Stimulated activated effector memory CD8-positive, alpha-beta T cell treated with anti-CD3 and anti-CD28 coated beads, Interleukin-12 subunit alpha, Interleukin-12 subunit beta, amount 100 ng/mL, for 72 hours (primary cell): Measurements from ENCODE around the gene HERPUD1.
A peak's percentile ranks its signal among the peaks of the same experiment; 100 is the strongest.

Experiments
- ATAC-seq: fragments of 150-1000 bp; cut with Tn5 transposase; 2 replicates; pipeline ENCODE4 v1.10.0; 2021
- DNase-seq, 2 donors: peaks; one replicate each; pipeline ENCODE4 v3.0.0; 2021 to 2022; ENCODE audit warnings: low spot score in 2 of 2
- H3K27ac Mint-ChIP-seq: one replicate; pipeline ENCODE4 v1.8.0; 2022; ENCODE audit warnings: mild to moderate bottlenecking, mixed read lengths
- H3K36me3 Mint-ChIP-seq: one replicate; pipeline ENCODE4 v1.8.0; 2022; ENCODE audit warnings: mild to moderate bottlenecking, mixed read lengths
- H3K4me1 Mint-ChIP-seq: one replicate; pipeline ENCODE4 v1.8.0; 2022; ENCODE audit warnings: mixed read lengths
- H3K4me3 Mint-ChIP-seq: one replicate; pipeline ENCODE4 v1.8.0; 2022; ENCODE audit warnings: mild to moderate bottlenecking, mixed read lengths
- H3K9me3 Mint-ChIP-seq: one replicate; pipeline ENCODE4 v1.8.0; 2022; ENCODE audit warnings: mixed read lengths

Gene HERPUD1

DNA sequence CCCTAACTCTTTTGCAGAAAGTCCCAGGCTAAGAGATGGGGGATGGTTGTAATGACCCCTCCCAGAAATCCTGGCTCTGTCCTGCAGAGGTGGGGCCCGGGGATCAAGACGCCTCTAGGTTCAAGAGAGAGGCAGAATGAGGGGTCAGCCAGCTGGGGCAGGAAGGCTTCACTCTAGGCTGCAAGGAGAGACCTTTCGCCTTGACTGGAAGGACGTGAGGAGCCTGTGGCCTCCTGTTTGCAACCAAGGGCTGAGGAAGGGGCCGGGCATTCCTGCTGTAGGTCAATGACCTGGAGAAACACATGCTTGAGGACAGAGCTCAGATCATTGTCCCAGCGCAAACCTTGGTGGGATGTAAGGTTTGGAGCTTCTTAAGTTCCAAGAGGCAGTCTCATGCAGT is 21.1 kb downstream of the HERPUD1 start:
- Mint-ChIP-seq H3K4me1 (peaks cover 17% of the 10 kb centered on the region), H3K9me3 (no peaks in the 10 kb centered on the region), H3K36me3 (peaks cover 3% of the 10 kb centered on the region), H3K4me3 (no peak overlapping the region), H3K27ac (no peak overlapping the region)
- DNase-seq (no peak), ATAC-seq (no peak)

DNA sequence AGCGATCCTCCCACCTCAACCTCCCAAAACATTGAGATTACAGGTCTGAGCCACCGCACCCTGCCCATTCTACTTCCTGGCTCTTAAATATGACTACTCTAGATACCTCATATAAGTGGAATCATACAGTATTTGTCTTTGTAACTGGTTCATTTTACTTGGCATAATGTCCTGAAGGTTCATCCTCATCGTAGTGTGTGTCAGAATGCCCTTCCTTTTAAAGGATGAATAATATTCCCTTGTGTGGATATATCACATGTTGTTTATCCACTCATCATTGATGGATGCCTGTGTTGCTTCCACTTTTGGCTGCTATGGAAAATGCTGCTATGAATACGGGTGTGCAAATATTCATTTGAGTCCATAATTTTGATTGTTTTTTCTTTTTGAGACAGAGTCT is 24.1 kb downstream of the HERPUD1 start:
- peaks cover 6% of the 10 kb centered on the region for H3K4me1 Mint-ChIP-seq
- DNase-seq (no peak), ATAC-seq (no peak)
- H3K9me3 Mint-ChIP-seq: no peaks in the 10 kb centered on the region
- no peak overlapping the region for H3K27ac Mint-ChIP-seq
- H3K36me3 Mint-ChIP-seq: no peaks in the 10 kb centered on the region
- no peak overlapping the region for H3K4me3 Mint-ChIP-seq

DNA sequence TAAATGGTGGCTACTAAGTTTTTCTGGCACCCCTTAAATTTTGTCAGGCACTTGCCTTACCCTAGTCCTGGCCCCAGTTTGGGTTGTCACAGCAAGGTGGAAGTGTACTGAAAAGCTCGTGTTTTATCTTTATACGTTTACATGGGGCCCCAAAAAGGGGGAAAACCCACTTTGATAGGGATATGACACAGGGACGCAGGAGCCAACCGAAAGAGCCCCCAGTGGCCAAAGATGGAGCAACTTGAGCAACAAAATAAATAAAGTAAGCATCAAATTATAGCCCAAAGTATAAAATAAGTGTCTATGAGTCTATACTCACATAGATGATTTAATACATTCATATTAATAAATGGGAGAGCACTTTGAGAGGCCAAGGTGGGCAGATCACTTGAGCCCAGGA is 24.8 kb downstream of the HERPUD1 start:
- ATAC-seq: no peak
- no peak overlapping the region for H3K4me3 Mint-ChIP-seq
- no peak overlapping the region for H3K27ac Mint-ChIP-seq
- H3K9me3 Mint-ChIP-seq: no peaks in the 10 kb centered on the region
- H3K36me3 Mint-ChIP-seq: no peaks in the 10 kb centered on the region
- no peaks in the 10 kb centered on the region for H3K4me1 Mint-ChIP-seq
- DNase-seq: no peak

DNA sequence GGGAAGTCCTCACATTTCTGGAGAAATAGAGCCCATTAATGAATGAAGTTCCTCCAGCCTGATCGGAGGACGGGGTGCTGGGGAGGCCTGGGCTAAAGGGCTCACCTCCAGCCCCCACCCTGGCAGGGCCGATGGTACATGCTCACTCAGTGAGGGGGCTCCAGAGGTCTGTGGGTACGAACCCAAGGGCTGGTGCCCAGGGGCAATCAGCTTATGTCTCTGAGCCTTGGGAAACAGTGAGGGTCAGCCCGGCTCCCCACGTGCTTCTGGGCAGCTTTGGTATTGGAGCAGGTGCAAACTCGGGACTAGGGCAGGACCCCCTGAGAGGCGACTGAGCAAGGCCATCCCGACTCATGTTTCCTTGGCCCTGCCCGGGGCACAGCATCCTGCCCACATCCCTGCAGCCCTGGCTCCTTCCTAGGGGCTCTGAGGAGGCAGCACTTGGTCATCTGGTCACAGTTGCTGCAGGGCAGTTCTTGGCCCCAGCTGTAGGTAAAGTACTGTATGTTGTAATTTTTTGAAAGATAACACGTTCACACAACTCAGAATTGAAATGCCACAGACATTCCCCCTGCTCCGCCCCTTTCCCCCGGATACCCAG is 28.8 kb downstream of the HERPUD1 start:
- Mint-ChIP-seq H3K9me3 (no peaks in the 10 kb centered on the region), H3K27ac (no peak overlapping the region), H3K4me1 (peaks cover 16% of the 10 kb centered on the region), H3K36me3 (peaks cover 6% of the 10 kb centered on the region), H3K4me3 (no peak overlapping the region)
- DNase-seq (no peak), ATAC-seq (no peak)

DNA sequence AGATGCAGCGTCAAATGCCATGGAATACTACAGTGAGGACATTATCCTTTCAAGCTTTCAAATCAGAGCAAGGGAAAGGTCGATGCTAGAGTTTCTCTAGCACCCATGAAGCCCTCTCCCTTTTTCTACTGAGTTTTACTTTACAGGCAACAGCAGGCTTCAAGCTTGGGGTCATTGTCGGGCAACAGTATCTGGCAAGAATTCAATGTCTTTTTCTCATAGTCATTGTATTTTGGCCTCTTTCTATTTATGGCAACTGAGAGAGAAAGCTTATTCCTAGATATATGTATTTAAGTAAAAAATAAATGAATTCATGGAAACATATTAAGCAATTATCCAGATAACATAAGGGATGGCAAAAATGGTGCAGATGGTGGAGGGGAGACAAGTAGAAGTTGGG is 29.4 kb downstream of the HERPUD1 start:
- no peak overlapping the region for H3K27ac Mint-ChIP-seq
- peaks cover 20% of the 10 kb centered on the region for H3K4me1 Mint-ChIP-seq
- peaks cover 6% of the 10 kb centered on the region for H3K36me3 Mint-ChIP-seq
- no peaks in the 10 kb centered on the region for H3K9me3 Mint-ChIP-seq
- no peak overlapping the region for H3K4me3 Mint-ChIP-seq
- ATAC-seq (no peak), DNase-seq (no peak)

DNA sequence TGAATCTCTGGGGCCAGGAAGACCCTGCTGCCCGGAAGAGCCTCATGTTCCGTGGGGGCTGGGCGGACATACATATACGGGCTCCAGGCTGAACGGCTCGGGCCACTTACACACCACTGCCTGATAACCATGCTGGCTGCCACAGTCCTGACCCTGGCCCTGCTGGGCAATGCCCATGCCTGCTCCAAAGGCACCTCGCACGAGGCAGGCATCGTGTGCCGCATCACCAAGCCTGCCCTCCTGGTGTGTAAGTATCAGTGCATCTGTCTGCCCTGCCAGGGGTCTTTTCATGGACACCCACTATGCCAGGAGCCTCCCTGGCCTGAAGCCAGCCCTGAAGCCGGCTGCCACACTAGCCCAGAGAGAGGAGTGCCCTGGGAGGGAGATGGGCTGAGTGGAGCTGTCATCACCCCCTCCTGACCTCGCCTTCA is 29.9 kb downstream of the HERPUD1 start, which contains the start of gene CETP:
TSS of gene CETP (plus strand) at position 100 of the 431 bp plus-strand sequence. CDS start at position 130, 30 bp downstream.
- Mint-ChIP-seq H3K9me3 (no peaks in the 10 kb centered on the region), H3K36me3 (peaks cover 6% of the 10 kb centered on the region), H3K27ac (no peak within 1 kb of the TSS), H3K4me1 (peaks cover 20% of the 10 kb centered on the region), H3K4me3 (no peak within 1 kb of the TSS)
- DNase-seq (no peak), ATAC-seq (no peak)

DNA sequence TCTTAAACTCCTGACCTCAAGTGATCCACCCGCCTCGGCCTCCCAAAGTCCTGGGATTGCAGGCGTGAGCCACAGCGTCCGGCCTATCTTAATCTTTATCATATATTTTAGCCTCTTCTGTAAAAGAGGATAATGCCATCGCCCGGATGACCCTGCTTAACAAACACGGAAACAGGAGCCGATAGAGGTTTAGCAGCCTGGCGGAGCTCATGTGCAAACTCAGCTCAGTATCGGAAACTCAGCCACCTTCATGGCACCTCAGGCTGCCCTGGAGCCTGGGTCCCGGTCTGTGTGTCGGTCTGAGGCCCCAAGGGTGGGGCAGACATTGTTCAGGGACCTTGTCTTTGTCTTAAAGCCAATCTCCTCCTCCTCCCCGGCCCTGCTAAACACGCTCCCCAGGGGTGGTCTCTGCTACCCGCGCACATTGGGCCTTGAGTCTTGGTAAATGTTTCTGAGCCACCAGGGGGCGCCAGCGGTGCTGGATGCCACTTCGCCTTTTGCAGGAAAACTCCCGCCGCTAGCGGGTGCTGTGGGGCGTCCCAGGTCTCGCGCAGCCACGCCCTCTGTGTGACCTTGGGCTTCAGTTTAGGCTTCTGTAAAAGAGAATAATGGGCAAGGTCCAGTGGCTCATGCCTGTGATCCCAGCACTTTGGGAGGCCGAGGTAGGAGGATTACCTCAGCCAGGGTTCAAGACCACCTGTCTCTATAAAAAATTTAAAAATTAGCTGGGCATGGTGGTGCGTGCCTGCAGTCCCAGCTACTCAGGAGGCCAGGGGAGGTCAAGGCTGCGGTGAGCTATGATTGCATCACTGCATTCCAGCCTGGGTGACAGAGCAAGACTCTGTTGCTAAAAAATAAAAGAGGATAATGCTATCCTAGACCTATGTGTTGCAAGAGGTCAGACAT is 32.6 kb downstream of the HERPUD1 start:
- DNase-seq: peak; percentile 97 to 99
- Mint-ChIP-seq H3K27ac (peak overlapping the region; percentile 43), H3K36me3 (peaks cover 6% of the 10 kb centered on the region), H3K4me3 (no peak overlapping the region), H3K4me1 (peaks cover 20% of the 10 kb centered on the region), H3K9me3 (no peaks in the 10 kb centered on the region)
- ATAC-seq: peak; percentile 88

DNA sequence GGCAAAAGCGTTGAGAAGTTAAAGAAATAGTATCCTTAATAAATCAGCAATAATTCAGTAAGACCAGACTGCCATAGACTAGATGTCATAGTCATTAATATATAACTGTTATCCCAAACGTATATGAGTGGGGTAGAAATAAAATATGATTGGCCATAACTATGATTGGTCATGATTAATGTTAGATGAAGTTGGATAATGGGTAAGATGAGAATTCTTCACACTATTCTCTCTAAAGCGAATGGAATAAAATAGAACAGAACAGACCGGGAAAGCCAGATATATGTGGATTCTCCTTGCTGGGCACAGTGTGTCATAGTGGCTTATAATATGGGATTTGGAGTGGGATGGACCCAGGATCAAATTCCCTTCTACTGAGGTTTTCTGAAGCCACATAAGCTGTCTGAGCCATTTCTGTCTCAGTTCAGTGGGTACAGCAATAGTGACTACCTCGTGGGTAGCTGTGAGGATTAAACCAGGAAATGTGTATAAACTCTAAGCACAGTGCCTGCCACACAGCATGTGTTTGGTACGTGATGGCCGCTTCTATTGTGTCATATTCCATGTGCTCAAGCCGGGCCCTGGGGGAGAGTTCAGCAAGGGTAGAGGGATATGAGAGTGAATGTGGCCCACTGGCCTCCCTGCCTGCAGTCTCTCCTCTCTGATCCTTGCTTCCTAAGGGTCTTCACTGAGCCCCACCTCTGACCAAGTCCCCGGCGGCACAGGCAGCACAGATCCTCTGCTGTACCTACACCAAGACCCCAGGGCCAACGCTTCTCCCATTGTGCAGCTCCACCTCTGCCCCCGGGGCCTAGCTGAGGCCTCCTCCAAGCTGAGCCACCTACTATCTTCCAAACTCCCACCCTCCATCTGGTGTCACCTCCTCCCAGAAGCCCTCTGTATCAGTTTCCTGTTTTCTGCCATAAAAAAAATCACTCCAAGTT is 33.5 kb downstream of the HERPUD1 start:
- Mint-ChIP-seq H3K27ac (peak overlapping the region; percentile 81), H3K36me3 (peaks cover 6% of the 10 kb centered on the region), H3K9me3 (no peaks in the 10 kb centered on the region), H3K4me1 (peaks cover 20% of the 10 kb centered on the region), H3K4me3 (no peak overlapping the region)
- no peak for DNase-seq
- ATAC-seq: no peak

DNA sequence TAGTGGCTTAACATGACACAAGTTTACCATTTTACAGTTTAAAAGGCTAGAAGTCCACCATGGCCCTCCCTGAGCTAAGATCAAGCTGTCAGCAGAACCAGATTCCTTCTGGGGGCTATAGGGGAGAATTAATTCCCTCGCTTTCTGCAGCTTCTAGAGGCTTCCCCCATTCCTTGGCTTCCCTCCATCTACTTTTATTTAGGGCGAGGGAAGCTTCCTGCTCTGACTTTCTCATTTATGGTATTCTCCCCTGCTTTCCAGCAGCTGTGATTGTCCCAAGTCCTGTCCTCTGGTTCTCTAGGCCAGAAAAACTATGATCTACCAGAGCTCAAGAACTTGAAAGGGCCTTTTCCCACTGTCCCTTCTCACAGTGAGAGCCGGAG is 34.1 kb downstream of the HERPUD1 start:
- DNase-seq (no peak), ATAC-seq (no peak)
- H3K4me3 Mint-ChIP-seq: no peak overlapping the region
- H3K9me3 Mint-ChIP-seq: no peaks in the 10 kb centered on the region
- H3K4me1 Mint-ChIP-seq: peaks cover 24% of the 10 kb centered on the region
- H3K36me3 Mint-ChIP-seq: peaks cover 6% of the 10 kb centered on the region
- H3K27ac Mint-ChIP-seq: peak overlapping the region; percentile 81

DNA sequence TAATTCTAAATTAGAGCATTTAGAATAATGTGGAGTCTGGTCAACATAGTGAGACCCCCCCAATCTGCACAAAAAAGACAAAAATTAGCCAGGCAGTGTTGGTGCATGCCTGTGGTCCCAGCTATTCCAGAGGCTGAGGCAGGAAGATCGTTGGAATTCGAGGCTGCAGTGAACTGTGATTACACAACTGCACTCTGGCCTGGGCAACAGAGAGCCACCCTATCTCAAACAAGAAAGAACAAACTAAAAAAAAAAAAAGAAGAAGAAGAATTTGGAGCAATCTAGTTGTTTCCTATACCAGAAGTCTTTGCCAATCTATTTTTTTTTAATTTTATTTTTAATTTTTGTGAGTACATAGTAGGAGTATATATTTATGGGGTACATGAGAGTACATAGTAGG is 35.8 kb downstream of the HERPUD1 start:
- Mint-ChIP-seq H3K4me3 (no peak overlapping the region), H3K27ac (no peak overlapping the region), H3K9me3 (no peaks in the 10 kb centered on the region), H3K36me3 (peaks cover 6% of the 10 kb centered on the region), H3K4me1 (peaks cover 32% of the 10 kb centered on the region)
- DNase-seq (no peak), ATAC-seq (no peak)

DNA sequence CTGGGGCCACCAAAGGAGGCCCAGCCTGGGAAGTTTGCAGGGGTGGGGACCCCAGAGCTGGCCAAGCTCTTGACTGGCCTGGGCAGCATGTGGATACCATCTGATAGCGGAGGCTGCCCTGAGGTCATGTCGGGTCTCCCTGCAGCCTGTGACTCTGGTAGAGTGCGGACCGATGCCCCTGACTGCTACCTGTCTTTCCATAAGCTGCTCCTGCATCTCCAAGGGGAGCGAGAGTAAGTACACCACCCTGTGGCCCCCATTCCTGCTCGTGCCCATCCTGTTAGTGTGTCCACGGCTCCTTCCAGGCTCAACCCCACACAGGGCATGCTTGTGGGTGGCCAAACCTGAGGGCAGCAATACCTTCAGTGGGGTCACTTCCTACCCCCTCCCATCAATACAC is 37.8 kb downstream of the HERPUD1 start:
- Mint-ChIP-seq H3K27ac (no peak overlapping the region), H3K36me3 (peaks cover under 1% of the 10 kb centered on the region), H3K4me3 (no peak overlapping the region), H3K4me1 (peaks cover 46% of the 10 kb centered on the region), H3K9me3 (no peaks in the 10 kb centered on the region)
- DNase-seq: no peak
- ATAC-seq: no peak

DNA sequence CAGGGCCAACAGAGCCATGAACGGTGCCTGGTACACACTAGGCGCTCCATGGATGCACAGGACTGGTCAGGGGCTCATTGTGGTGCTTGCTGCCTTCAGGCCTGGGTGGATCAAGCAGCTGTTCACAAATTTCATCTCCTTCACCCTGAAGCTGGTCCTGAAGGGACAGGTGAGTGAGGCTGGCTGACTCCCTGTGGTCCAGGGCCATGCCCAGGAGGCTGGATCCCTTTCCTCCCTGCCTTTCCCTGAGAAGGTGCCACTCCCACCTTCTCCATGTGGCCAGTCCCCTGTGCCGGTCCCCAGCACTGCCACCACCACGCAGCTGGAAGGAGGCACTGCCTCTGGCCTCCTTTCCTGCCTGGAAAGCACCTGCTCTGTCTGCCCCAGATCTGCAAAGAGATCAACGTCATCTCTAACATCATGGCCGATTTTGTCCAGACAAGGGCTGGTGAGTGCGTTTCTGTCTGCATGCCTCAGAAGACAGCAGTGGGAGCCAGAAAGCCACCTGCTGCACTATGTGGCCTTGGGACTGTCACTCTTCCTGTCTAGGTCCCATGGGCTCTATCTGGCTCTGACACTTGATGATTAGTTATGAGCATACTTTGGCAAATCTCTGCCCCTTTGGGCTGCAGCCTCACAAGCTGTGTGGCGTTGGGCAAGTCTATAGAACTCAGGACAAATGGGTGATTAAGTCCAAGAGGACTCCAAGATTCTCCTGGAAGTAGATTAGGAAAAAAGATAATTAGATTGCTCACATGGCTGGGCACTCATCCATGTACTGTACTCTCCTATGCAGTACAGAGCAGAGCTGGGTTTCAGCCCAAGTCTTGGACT is 39.2 kb downstream of the HERPUD1 start:
- peaks cover 46% of the 10 kb centered on the region for H3K4me1 Mint-ChIP-seq
- H3K9me3 Mint-ChIP-seq: no peaks in the 10 kb centered on the region
- DNase-seq (no peak), ATAC-seq (peak; percentile 72)
- no peak overlapping the region for H3K4me3 Mint-ChIP-seq
- peak overlapping the region; percentile 67 for H3K27ac Mint-ChIP-seq
- H3K36me3 Mint-ChIP-seq: no peaks in the 10 kb centered on the region

DNA sequence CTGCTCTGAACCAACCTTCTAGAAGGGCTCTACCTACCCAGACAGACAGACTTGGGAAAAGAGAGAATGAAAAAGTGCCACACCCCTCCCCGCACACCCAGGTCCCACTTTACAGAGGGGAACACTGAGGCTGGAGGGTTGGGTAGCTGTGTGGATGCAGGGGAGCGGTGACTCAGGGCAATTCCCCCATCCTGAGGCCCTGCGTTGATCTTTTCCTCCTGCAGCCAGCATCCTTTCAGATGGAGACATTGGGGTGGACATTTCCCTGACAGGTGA is 39.8 kb downstream of the HERPUD1 start:
- H3K4me1 Mint-ChIP-seq: peaks cover 48% of the 10 kb centered on the region
- H3K27ac Mint-ChIP-seq: peak overlapping the region; percentile 67
- H3K36me3 Mint-ChIP-seq: no peaks in the 10 kb centered on the region

DNA sequence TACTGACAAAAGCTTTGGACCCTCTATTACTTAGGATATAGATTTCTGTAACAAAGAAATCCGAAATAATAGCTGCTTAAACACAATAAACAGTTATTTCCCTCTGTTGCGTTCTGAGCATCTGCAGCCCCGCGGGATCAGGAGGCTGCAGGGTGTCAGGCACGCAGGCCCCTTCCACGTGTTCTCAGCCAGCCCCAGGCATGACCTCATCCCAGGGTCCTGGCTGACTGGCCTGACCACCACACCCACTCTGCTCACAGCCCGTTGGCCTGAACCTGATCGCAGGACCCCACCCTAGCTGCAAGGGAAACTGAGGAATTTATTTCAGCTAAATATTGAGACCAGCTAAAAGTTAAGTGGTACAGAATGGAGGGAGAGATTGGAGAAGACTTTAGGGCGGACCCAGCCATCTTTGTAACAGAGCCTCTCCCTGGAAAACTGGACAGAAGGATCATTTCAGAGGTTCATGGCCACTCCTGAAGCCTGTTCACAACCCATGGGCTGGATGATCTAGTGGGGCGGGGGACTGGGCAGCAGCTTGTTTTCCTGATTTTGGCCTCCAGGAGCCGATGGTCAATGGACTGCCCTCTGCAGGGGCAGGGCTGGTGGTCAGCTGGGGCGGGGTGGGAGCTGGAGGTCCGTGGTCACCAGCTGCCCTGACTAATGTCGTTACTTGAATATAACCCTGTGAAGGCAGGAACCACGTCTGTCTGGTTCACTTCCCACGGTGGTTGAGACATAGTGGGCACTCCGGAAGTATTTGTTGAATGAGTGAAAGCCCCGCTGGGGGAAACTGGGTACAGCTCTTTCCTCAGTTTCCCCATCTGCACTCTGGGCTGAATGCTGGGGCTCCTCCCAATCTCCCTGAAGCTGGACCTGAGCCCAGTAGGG is 40.7 kb downstream of the HERPUD1 start:
- ATAC-seq (no peak), DNase-seq (no peak)
- no peaks in the 10 kb centered on the region for H3K36me3 Mint-ChIP-seq
- no peak overlapping the region for H3K4me3 Mint-ChIP-seq
- H3K9me3 Mint-ChIP-seq: no peaks in the 10 kb centered on the region
- no peak overlapping the region for H3K27ac Mint-ChIP-seq
- peaks cover 48% of the 10 kb centered on the region for H3K4me1 Mint-ChIP-seq

More for the DNA sequence above, 39.8 kb downstream of the HERPUD1 start:
- Mint-ChIP-seq H3K9me3 (no peaks in the 10 kb centered on the region), H3K4me3 (no peak overlapping the region)
- ATAC-seq (no peak), DNase-seq (no peak)
